Skin epidermis (tissue), 12 donors: ENCODE measurements around the gene LRPAP1.
A peak's percentile ranks its signal among the peaks of the same experiment; 100 is the strongest.
"Not testable (repeated sequence)": the region's sequence is repeated elsewhere in the genome, so short reads cannot be mapped to it uniquely, and the experiment has no call there.

ENCODE experiments used
- H3K27ac ChIP-seq, 21 experiments: fragments of 200-600 bp; sonication (generic) in 11 of 21; one replicate each; pipeline ENCODE4 v1.5.0; 2020; ENCODE audit warnings: mild to moderate bottlenecking in 3 of 21, inconsistent platforms in 2 of 21, moderate library complexity in 2 of 21
- H3K4me3 ChIP-seq, 7 experiments: fragments of 200-600 bp; sonication (generic) in 2 of 7; one replicate each; pipeline ENCODE4 v1.5.0; 2020; ENCODE audit warnings: inconsistent platforms in 2 of 7, mild to moderate bottlenecking in 2 of 7, moderate library complexity in 1 of 7

LRPAP1 gene

GRCh38 chr4:3467601-3468031 is 64.6 kb downstream of the LRPAP1 start:
- H3K27ac ChIP-seq: no peak overlapping the region
- H3K4me3 ChIP-seq: no peak overlapping the region

GRCh38 chr4:3466691-3467600 is 65.3 kb downstream of the LRPAP1 start:
- no peak overlapping the region for H3K4me3 ChIP-seq
- no peak overlapping the region for H3K27ac ChIP-seq

GRCh38 chr4:3465698-3466671 is 66.2 kb downstream of the LRPAP1 start:
- no peak overlapping the region for H3K4me3 ChIP-seq
- no peak overlapping the region for H3K27ac ChIP-seq

GRCh38 chr4:3464911-3465697 is 67.1 kb downstream of the LRPAP1 start:
- H3K4me3 ChIP-seq: no peak overlapping the region
- no peak overlapping the region for H3K27ac ChIP-seq

- Histone ChIP-seq H3K27ac (no peak overlapping the region), H3K4me3 (no peak overlapping the region)
These were observed 67.8 kb downstream of the LRPAP1 start for GRCh38 chr4:3464349-3464905.

GRCh38 chr4:3463556-3464348 is 68.5 kb downstream of the LRPAP1 start:
- peak overlapping the region in 5 of 7 experiments; percentile 11 to 44 (median 21) for H3K4me3 ChIP-seq
- H3K27ac ChIP-seq: peak overlapping the region in 1 of 21 experiments; percentile 9

GRCh38 chr4:3462790-3463415 is 69.3 kb downstream of the LRPAP1 start, which contains the start of gene DOK7:
DOK7 (plus strand) TSS chr4:3463306; CDS start chr4:3463376, 70 bp downstream.
- Histone ChIP-seq H3K4me3 (peak within 1 kb of the TSS in 5 of 7 experiments; percentile 11 to 44 (median 21)), H3K27ac (peak within 1 kb of the TSS in 3 of 21 experiments; percentile 9 to 47 (median 16))

GRCh38 chr4:3462321-3462789 is 69.9 kb downstream of the LRPAP1 start:
- Histone ChIP-seq H3K27ac (no peak overlapping the region), H3K4me3 (no peak overlapping the region)

- Histone ChIP-seq H3K4me3 (no peak overlapping the region), H3K27ac (no peak overlapping the region)
These were observed 70.5 kb downstream of the LRPAP1 start for GRCh38 chr4:3461515-3462291.

GRCh38 chr4:3460926-3461325 is 71.3 kb downstream of the LRPAP1 start:
- no peak overlapping the region for H3K4me3 ChIP-seq
- H3K27ac ChIP-seq: no peak overlapping the region

GRCh38 chr4:3459156-3459555 is 73.1 kb downstream of the LRPAP1 start:
- not testable (repeated sequence) for H3K4me3 ChIP-seq

GRCh38 chr4:3458371-3458770 is 73.9 kb downstream of the LRPAP1 start:
- no peak overlapping the region for H3K27ac ChIP-seq
- no peak overlapping the region for H3K4me3 ChIP-seq

More at GRCh38 chr4:3459156-3459555, 73.1 kb downstream of the LRPAP1 start:
- not testable (repeated sequence) for H3K27ac ChIP-seq

- not testable (repeated sequence) for H3K27ac ChIP-seq, H3K4me3 ChIP-seq
These were observed 76.6 kb downstream of the LRPAP1 start for GRCh38 chr4:3455596-3455995.
